GM15510 (cell line): ENCODE results near the gene CCDC192.

Experiments
- POLR2A ChIP-seq: IDR thresholded peaks from 3 replicates; pipeline ENCODE4 v1.6.1; 2011; ENCODE audit warnings: borderline replicate concordance; ENCODE audit not compliant: insufficient read length; ENCODE audit errors: extremely low read depth

The CCDC192 gene

GRCh38 chr5:127892467-127893207, 189.4 kb downstream of the CCDC192 start:
- no peak for TF ChIP-seq POLR2A

DNA sequence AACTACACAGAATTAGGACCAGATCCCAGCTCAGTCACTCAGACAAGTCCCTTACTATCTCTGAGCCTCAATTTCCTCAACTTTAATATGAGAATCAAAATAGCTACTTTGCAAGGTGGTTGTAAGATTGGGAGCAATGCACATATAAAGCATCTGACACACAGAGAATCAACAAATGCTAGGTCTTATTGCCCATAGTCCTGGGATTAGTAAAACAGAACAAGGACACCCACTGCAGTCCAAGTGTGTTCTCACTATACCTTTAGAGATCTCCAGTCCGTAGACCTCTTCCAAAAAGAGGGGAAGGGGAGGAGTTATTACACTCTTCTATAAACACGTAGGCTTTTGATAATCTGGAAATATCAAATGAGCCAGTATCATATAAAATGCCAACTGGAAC, 190.0 kb downstream of the CCDC192 start:
- TF ChIP-seq POLR2A, result no peak

DNA sequence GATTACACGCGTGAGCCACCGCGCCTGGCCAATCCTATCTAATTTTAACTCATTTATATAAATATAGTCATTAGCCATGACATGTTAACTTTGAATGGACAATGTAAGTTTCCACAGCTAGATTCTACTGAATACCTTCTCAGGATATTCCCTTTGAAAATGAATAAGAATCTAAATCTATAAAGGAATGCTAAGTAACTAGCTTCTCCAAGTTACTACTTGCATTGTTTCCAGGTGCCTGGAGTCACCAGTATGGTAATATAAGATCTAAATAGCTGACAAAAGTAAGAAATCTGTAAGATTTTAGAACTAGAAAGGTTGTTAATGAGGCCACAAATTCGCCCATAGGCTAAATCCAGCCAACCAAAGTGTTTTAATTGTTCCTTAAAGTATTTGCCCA, 191.3 kb downstream of the CCDC192 start:
- TF ChIP-seq POLR2A, result no peak

DNA sequence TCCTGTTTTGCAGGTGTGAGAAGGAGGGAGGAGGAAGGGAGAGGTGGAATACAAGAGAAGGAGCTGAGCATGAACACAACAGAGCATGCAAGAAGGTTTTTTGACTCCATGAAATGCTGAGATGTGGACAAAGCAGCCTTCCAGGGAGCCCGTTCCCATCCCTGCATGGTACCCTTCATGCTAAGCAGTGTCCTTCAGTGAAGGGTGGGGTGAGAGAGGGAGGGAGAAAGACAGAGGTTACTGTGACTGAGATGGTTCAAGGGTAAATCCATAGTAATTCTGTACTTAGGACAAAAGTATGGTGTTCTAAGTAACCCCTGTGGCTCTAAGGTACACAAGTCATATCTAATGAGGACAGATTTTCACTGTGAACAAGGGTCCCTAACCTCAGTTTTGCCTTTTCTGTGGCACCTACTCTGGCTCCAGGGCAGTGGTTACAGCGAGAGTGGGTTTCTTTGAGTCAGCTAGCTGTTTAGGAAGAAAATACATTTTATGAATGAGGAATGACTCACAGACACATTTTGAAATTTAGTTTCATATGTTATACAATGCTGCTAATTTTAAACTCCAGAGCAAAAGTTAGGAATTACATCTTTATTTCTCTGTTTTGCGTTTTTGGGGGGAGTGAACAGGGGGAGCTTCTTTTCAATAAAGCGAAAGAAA, 195.5 kb downstream of the CCDC192 start:
- no peak for TF ChIP-seq POLR2A

- TF ChIP-seq POLR2A, result no peak
These were observed 196.0 kb downstream of the CCDC192 start for GRCh38 chr5:127899214-127899610.

GRCh38 chr5:127906562-127907204, 203.5 kb downstream of the CCDC192 start:
- TF ChIP-seq POLR2A, result no peak

GRCh38 chr5:127907907-127908306, 204.7 kb downstream of the CCDC192 start:
- TF ChIP-seq POLR2A, result no peak

GRCh38 chr5:127909066-127909465, 205.9 kb downstream of the CCDC192 start:
- no peak for TF ChIP-seq POLR2A

GRCh38 chr5:127909821-127910220, 206.6 kb downstream of the CCDC192 start:
- no peak for TF ChIP-seq POLR2A

DNA sequence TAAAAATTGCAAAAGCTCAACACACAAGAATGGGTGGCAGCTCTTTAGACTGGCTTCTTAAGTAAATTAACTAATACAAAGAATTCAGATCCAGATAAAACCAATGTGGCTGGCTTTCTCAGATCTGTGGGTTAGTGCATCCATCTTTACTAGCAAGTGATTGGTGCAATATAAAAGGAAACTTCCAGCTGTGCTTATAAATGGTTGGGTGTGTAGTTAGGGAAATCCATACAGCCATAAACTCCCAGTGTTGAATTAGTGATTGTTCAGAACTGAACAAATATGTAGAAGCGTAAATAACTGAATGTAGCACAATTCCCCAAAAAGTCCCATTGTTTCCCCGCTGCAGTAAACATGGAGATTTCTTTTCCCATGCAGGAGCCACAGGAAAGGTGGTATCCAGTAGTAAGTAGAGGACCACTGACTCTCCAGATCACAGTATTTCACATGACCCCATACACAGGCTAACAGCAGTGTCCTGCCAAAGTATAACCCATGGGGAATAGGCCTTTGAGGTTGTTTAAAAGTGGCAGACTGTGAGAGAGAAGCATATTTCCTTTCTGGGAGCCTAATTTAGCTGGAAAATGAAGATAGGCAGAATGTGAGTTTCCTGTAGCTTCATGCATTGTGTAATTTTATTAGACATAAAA, 207.2 kb downstream of the CCDC192 start:
- TF ChIP-seq POLR2A, result no peak

- no peak for TF ChIP-seq POLR2A
These were observed 208.4 kb downstream of the CCDC192 start for GRCh38 chr5:127911619-127912018.

- no peak for TF ChIP-seq POLR2A
These were observed 209.2 kb downstream of the CCDC192 start for GRCh38 chr5:127912411-127912810.

GRCh38 chr5:127916885-127917573, 213.8 kb downstream of the CCDC192 start:
- TF ChIP-seq POLR2A, result no peak

GRCh38 chr5:127919006-127919796, 216.0 kb downstream of the CCDC192 start:
- no peak for TF ChIP-seq POLR2A

GRCh38 chr5:127919818-127920217, 216.6 kb downstream of the CCDC192 start:
- no peak for TF ChIP-seq POLR2A

DNA sequence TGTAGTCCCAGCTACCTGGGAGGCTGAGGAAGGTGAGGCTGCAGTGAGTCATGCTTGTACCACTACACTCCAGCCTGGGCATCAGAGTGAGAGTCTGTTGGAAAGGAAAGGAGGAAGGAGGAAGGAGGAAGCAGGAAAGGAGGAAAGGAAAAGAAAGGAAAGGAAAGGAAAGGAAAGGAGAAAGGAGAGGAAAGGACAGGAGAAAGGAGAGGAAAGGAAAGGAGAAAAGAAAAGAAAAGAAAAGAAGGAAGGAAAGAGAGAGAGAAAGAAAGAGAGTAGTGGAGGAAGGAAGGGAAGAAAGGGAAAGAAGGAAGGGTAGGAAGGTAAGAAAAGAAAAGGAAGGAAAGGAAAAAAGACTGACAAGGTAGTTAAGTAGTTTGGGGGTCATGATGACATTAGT, 217.7 kb downstream of the CCDC192 start:
- no peak for TF ChIP-seq POLR2A
